Measurements from ENCODE around the gene NPTXR.

The NPTXR gene

DNA sequence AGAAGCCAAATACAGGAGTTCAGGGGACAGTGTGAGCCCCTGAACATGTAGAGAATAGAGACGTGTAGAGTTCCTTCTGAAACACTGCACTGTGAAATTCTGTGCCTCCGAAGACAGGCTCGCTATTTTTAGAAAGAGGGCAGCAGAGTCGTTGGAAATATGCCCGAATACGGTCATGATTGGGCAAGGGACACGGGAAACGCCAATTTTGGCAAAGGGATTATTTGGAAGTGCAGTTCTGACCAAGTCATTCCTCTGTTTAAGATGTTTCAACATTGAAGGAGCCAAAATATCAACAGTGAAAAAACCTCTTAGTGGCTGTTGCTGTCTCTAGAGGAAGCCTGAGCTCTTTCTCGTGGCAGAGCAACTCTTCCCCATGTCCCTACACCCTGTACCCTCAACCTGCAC lies 37.6 kb upstream of the NPTXR start:
- no peak overlapping the region for H3K4me3 ChIP-seq (ENCODE audit: low read depth, low read length)
- peak; percentile 35 for DNase-seq (ENCODE audit: low read depth)
- in situ Hi-C loops (cut with HindIII; ENCODE audit: low sequenced_read_pairs): no loop called here

DNA sequence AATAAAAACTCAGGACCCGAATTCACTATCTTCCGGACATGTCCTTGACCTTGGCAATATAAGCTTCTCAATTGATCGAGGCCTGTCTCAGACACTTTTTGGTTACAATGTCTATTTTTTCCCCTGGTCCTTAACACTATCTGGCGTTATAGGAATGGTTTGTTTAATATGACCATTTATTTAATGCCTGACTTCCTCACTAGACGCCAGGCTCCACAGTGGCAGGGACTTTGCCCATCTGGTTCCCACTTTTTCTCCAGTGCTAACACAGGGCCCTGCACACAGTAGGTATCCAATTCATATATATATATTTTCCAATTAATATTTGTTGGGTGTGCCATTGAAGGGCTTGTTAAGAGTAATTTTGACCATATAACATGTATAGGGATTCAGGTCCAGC lies 36.1 kb upstream of the NPTXR start:
- in situ Hi-C loops (cut with HindIII; ENCODE audit: low sequenced_read_pairs): no loop called here
- no peak for TF ChIP-seq CTCF (IDR thresholded peaks at IDR 0.05; ENCODE audit: low read depth, low read length, missing control alignments)
- DNase-seq (ENCODE audit: low read depth): no peak
- H3K4me3 ChIP-seq (ENCODE audit: low read depth, low read length): no peak overlapping the region

More for the DNA sequence above, 37.6 kb upstream of the NPTXR start:
- no peak for TF ChIP-seq CTCF (IDR thresholded peaks at IDR 0.05; ENCODE audit: low read depth, low read length, missing control alignments)

DNA sequence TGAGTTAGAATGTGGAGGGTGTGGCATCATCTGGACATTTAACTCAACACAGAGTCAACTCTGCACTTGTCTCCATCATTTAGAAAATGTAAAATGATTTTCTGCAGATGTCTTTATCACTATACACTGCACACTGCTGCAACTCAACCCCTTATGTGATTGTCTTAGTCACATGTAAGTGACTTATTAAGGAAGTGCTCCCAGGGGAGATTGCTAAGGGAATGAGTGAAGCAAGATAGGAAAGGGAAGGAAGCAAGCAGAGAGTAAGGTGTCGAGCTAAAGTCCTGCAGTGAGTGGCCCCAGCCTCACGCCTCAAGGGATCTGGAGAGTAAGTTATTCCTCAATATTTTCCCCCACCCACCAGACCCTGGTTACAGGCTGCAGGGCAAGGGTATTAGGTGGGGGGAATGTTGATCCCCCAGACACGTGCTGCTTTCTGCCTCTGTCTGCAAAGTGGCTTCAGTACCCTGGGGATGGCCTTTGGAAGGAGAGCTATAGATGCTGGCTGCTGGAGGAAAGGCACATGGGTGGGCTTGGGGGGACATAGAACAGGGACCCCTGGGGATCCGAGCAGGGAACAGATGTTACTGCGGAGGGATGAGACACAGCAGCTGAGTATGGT lies 35.4 kb upstream of the NPTXR start:
- in situ Hi-C loops (cut with HindIII; ENCODE audit: low sequenced_read_pairs): no loop called here
- TF ChIP-seq CTCF (IDR thresholded peaks at IDR 0.05; ENCODE audit: low read depth, low read length, missing control alignments): no peak
- H3K4me3 ChIP-seq (ENCODE audit: low read depth, low read length): no peak overlapping the region
- DNase-seq (ENCODE audit: low read depth): no peak

DNA sequence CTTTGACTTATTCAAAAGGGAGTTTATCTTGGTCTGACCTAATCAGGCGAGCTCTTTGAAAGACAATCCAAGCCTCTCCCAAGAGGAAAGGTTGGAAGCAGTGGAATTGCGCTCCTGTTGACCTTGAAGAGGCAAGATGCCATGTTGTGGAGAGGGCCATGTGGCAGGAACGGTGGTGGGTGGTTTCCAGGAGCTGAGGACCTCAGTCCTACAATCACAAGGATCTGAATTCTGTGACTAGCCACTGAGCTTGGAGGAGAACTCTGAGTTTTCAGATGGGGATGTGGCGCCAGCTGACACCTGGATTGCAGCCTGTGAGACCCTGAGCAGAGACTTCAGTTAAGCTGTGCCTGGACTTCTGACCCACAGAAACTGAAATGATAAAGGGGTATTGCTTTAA lies 34.2 kb upstream of the NPTXR start:
- DNase-seq (ENCODE audit: low read depth): no peak
- H3K4me3 ChIP-seq (ENCODE audit: low read depth, low read length): no peak overlapping the region
- no peak for TF ChIP-seq CTCF (IDR thresholded peaks at IDR 0.05; ENCODE audit: low read depth, low read length, missing control alignments)
- in situ Hi-C loops (cut with HindIII; ENCODE audit: low sequenced_read_pairs): no loop called here

- no peak for DNase-seq (ENCODE audit: low read depth)
- TF ChIP-seq CTCF (IDR thresholded peaks at IDR 0.05; ENCODE audit: low read depth, low read length, missing control alignments): no peak
- H3K4me3 ChIP-seq (ENCODE audit: low read depth, low read length): no peak overlapping the region
- in situ Hi-C loops (cut with HindIII; ENCODE audit: low sequenced_read_pairs): no loop called here
Measured at GRCh38 chr22:38874529-38875222, 30.8 kb upstream of the NPTXR start.

DNA sequence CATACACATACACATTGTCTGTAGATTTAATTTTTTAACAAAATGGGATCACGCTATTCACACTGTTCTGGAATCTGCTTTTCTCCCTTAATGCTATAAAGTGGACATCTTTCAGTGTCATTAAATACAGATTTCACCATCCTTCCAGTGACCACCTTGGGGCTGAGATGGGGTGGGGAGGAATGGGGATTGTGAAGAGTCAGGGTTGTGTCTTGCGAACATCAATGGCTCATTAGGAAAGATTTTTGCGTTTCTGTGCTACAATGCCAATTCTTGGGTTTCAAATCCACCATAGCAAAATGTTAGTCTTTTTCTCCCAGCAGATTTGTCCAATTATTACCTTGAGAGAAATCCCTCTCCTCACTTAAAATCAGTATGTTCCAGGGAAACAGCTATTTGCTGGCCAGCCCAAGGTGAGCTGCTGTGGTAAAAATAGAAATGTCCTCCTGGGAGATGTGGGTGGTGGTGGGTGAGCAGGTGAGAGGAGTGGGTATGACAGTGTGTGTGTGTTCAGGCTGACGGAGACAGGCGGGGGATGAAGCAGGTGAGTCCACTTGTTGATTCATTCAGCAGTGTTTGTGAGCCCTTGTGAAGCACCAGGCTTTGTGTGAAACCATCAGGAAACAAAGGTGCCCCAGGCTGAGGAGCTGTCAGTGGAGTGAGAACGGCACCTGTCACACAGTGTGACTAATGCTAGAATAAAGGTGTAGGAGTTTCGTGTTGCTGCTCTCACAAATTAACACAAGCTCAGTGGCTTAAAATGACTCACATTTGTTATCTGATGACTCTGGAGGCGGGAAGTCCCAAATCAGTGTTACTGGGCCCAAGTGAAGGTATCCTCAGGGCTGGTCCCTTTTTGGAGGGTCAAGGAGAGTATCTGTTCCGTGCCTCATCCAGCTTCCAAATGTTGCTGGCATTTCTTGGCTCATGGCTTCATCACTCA lies 29.9 kb upstream of the NPTXR start:
- in situ Hi-C loops (cut with HindIII; ENCODE audit: low sequenced_read_pairs): no loop called here
- DNase-seq (ENCODE audit: low read depth): no peak
- no peak for TF ChIP-seq CTCF (IDR thresholded peaks at IDR 0.05; ENCODE audit: low read depth, low read length, missing control alignments)
- no peak overlapping the region for H3K4me3 ChIP-seq (ENCODE audit: low read depth, low read length)

Data from astrocyte of the cerebellum (primary cell).